Natural killer cell (primary cell): ENCODE data around the gene CMC1. TPM values are rescaled to one million over a fixed set of nuclear protein-coding genes. Genes with fewer than 3 reads are reported as not detected.

Experiments used
- ATAC-seq, 3 donors: fragments of 150-1000 bp in 2 of 3; fragments of 200-7000 bp in 1 of 3; cut with Tn5 transposase; 1 replicate in 1 of 3; 2 replicates in 2 of 3; pipeline ENCODE4 v1.10.0; 2021; ENCODE audit warnings: mild to moderate bottlenecking in 2 of 3, moderate library complexity in 2 of 3
- DNase-seq, 2 donors: peaks; one replicate each; pipeline versions ENCODE4 v3.0.0 to v3.0.0-alpha.2; 2013 to 2021; ENCODE audit warnings: mixed read lengths in 1 of 2
- H3K27ac ChIP-seq: one replicate; pipeline ENCODE4 v1.5.1; 2013; ENCODE audit warnings: mild to moderate bottlenecking, low read length
- H3K27me3 ChIP-seq: one replicate; pipeline ENCODE4 v1.6.1; 2013; ENCODE audit warnings: low read length; ENCODE audit not compliant: control insufficient read depth, insufficient read depth
- H3K36me3 ChIP-seq: one replicate; pipeline ENCODE4 v1.6.1; 2013; ENCODE audit warnings: low read length; ENCODE audit not compliant: control insufficient read depth, insufficient read depth
- H3K4me1 ChIP-seq: one replicate; pipeline ENCODE4 v1.6.1; 2013; ENCODE audit warnings: low read length; ENCODE audit not compliant: control insufficient read depth, insufficient read depth
- H3K4me3 ChIP-seq: one replicate; pipeline ENCODE4 v1.5.1; 2013; ENCODE audit warnings: low read length
- H3K9me3 ChIP-seq: one replicate; pipeline ENCODE4 v1.6.1; 2013; ENCODE audit warnings: low read length; ENCODE audit not compliant: control insufficient read depth, insufficient read depth
- H3K27ac Mint-ChIP-seq, 2 donors: one replicate each; pipeline ENCODE4 v1.8.0; 2022; ENCODE audit warnings: mild to moderate bottlenecking in 2 of 2, mixed read lengths in 2 of 2, moderate library complexity in 1 of 2
- H3K27me3 Mint-ChIP-seq, 2 donors: one replicate each; pipeline ENCODE4 v1.8.0; 2022; ENCODE audit warnings: low read depth in 2 of 2, mixed read lengths in 2 of 2
- H3K36me3 Mint-ChIP-seq: one replicate; pipeline ENCODE4 v1.8.0; 2022; ENCODE audit warnings: mixed read lengths
- H3K4me1 Mint-ChIP-seq, 2 donors: one replicate each; pipeline ENCODE4 v1.8.0; 2022; ENCODE audit warnings: mixed read lengths in 2 of 2
- H3K4me3 Mint-ChIP-seq: one replicate; pipeline ENCODE4 v1.8.0; 2022; ENCODE audit warnings: mild to moderate bottlenecking, moderate library complexity, mixed read lengths
- H3K9me3 Mint-ChIP-seq, 2 donors: one replicate each; pipeline ENCODE4 v1.8.0; 2022; ENCODE audit warnings: mixed read lengths in 2 of 2
- WGBS: methylation state at CpG from one replicate; pipeline ENCODE4 v1.1.7; 2013; ENCODE audit warnings: missing lambda C conversion rate; ENCODE audit not compliant: insufficient coverage; 5-methylcytosine and 5-hydroxymethylcytosine counted together
- intact Hi-C: fragments of 100-400 bp; cut with micrococcal nuclease; formaldehyde crosslinking; loops from one replicate; pipeline ENCODE4 v1.14.2; 2022
- total RNA-seq, 4 donors: library from RNA; stranded (reverse); fragments of 120-200 nt in 1 of 4; gene quantifications; one replicate each; pipeline versions ENCODE4 v1.2.3 to v1.2.4, GENCODE V29; 2013 to 2022
- TF ChIP-seq, protein P1 (sequence below): fragments of 200-600 bp; IDR thresholded peaks from one replicate; pipeline ENCODE4 v1.8.0; 2022; ENCODE audit warnings: antibody characterized with exemption

CMC1 gene
- total RNA-seq, 3 donors from 2014 or later (not counting 1 experiment from before 2014, with no cell fraction given), result 122 to 157 (median 136) TPM

DNA sequence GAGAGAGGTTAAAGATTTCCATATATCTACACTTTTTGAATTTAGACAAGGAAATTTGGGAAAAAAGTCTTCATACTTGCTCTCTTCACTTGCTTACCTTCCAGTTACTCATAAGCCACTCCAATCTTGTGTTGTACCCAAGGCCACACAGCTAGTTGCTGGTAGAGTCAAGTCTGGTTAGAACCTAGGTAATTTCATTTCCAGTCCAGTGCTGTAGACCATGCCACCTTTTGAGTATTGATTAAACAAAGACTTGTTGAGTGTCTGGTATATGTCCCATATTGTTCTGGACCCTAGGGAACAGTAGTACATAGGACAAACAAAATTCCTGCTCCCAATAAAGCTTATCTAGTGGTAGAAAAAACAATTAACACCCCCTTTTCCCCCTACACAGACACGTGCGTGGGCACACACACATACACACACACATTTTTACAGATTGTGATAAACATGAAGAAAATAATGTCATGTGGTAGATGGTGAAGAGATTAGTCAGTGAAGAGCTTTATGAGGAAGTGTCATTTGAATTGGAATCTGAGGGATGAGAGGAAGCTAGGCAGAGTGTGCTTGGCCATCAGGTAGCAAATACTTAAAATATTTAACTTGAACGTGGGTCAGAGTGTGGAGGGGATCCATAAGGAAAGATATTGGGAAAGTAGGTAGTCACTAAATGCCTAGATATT, 2.1 kb downstream of the CMC1 start:
- no peaks in the 10 kb centered on the region for H3K27me3 ChIP-seq
- H3K4me3 Mint-ChIP-seq, result peak overlapping the region; percentile 22
- DNase-seq (peak in 1 of 2 donors; percentile 51), ATAC-seq (peak in 1 of 3 donors; percentile 57)
- H3K27ac ChIP-seq, result peak overlapping the region; percentile 48
- TF ChIP-seq, protein P1, sequence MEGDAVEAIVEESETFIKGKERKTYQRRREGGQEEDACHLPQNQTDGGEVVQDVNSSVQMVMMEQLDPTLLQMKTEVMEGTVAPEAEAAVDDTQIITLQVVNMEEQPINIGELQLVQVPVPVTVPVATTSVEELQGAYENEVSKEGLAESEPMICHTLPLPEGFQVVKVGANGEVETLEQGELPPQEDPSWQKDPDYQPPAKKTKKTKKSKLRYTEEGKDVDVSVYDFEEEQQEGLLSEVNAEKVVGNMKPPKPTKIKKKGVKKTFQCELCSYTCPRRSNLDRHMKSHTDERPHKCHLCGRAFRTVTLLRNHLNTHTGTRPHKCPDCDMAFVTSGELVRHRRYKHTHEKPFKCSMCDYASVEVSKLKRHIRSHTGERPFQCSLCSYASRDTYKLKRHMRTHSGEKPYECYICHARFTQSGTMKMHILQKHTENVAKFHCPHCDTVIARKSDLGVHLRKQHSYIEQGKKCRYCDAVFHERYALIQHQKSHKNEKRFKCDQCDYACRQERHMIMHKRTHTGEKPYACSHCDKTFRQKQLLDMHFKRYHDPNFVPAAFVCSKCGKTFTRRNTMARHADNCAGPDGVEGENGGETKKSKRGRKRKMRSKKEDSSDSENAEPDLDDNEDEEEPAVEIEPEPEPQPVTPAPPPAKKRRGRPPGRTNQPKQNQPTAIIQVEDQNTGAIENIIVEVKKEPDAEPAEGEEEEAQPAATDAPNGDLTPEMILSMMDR, result no peak
- WGBS, result 25% methylated on average over 1 of the region's 3 CpGs
- H3K36me3 Mint-ChIP-seq, result no peaks in the 10 kb centered on the region
- intact Hi-C loops, result loop anchor here (2.0 to 5.0 kb wide), 2 partner anchors 156 to 523 kb away; no protein-coding TSS in a partner anchor
- H3K27ac Mint-ChIP-seq, result peak overlapping the region; percentile 7 to 59
- H3K27me3 Mint-ChIP-seq, result peaks cover 0 to 2% of the 10 kb centered on the region in 2 donors
- H3K36me3 ChIP-seq, result no peaks in the 10 kb centered on the region
- no peaks in the 10 kb centered on the region for H3K9me3 Mint-ChIP-seq
- H3K4me1 Mint-ChIP-seq, result peaks cover 59 to 65% of the 10 kb centered on the region in 2 donors
- no peak overlapping the region for H3K4me3 ChIP-seq
- no peaks in the 10 kb centered on the region for H3K9me3 ChIP-seq
- H3K4me1 ChIP-seq, result peaks cover 32% of the 10 kb centered on the region

DNA sequence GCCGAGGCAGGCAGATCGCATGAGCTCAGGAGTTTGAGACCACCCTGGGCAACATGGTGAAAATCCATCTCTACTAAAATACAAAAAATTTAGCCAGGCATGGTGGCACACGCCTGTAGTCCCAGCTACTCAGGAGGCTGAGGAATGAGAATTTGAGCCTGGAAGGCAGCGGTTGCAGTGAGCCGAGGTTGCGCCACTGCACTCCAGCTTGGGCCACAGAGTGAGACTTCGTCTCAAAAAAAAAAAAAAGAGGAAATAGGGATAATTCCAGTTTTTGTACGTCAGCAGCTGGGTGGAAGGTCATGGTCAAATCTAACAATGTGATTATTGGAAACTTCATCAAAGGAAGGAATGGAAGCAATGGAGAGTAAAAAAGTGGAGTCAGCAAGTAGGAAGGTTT, 3.1 kb downstream of the CMC1 start:
- intact Hi-C loops, result loop anchor here (5.0 kb wide), 1 partner anchor 157 kb away; no protein-coding TSS in a partner anchor

DNA sequence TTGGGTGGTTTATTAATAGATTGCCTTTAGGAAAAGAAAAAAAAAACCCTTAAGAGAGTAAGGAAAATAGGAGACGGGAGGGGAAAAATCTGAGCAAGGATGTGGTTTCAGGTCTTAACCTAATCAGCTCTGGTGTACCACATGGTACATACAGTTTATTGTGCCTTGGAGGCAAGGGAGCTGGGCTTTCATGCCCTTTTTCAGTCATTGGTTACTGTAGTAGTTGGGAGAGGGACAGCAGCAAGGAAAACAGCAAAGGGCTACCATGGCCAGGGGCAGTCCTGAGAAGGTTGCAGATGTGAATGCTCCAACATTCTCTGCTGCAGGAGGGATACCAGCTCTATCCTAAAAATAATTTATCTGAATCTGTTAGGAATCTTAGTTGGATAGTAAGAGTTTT, 5.9 kb downstream of the CMC1 start:
- Histone ChIP-seq H3K36me3 (no peaks in the 10 kb centered on the region), H3K4me3 (no peak overlapping the region), H3K4me1 (peaks cover 36% of the 10 kb centered on the region), H3K9me3 (no peaks in the 10 kb centered on the region), H3K27ac (no peak overlapping the region), H3K27me3 (no peaks in the 10 kb centered on the region)
- intact Hi-C loops, result no loop called here
- no peak for ATAC-seq
- TF ChIP-seq, protein P1, result no peak
- Mint-ChIP-seq H3K36me3 (no peaks in the 10 kb centered on the region), H3K27me3 (no peaks in the 10 kb centered on the region), H3K4me3 (peak overlapping the region; percentile 32), H3K4me1 (peaks cover 73 to 79% of the 10 kb centered on the region in 2 donors), H3K27ac (no peak overlapping the region), H3K9me3 (no peaks in the 10 kb centered on the region)
- 29% methylated on average over 1 of the region's 1 CpG for WGBS
- DNase-seq, result peak in 1 of 2 donors; percentile 18

More for the DNA sequence above, 3.1 kb downstream of the CMC1 start:
- H3K4me3 Mint-ChIP-seq, result peak overlapping the region; percentile 22
- no peaks in the 10 kb centered on the region for H3K9me3 Mint-ChIP-seq
- peak overlapping the region; percentile 48 for H3K27ac ChIP-seq
- H3K9me3 ChIP-seq, result no peaks in the 10 kb centered on the region
- no peaks in the 10 kb centered on the region for H3K36me3 Mint-ChIP-seq
- TF ChIP-seq, protein P1, result no peak
- H3K36me3 ChIP-seq, result no peaks in the 10 kb centered on the region
- peaks cover 35% of the 10 kb centered on the region for H3K4me1 ChIP-seq
- WGBS, result 75% methylated on average over 8 of the region's 8 CpGs
- no peak overlapping the region for H3K4me3 ChIP-seq
- H3K4me1 Mint-ChIP-seq, result peaks cover 59 to 66% of the 10 kb centered on the region in 2 donors
- DNase-seq, result no peak
- H3K27me3 Mint-ChIP-seq, result no peaks in the 10 kb centered on the region
- peak overlapping the region; percentile 7 to 59 for H3K27ac Mint-ChIP-seq
- no peaks in the 10 kb centered on the region for H3K27me3 ChIP-seq
- no peak for ATAC-seq
